ENCODE data around the gene GRN. TPM values are rescaled to one million over a fixed set of nuclear protein-coding genes. Genes with fewer than 3 reads are reported as not detected.

Gene GRN
- 100 to 1,000 TPM in 2 of 3 donors, 10 to 100 TPM in 1; 65.3 to 151 (median 104) TPM for polyA plus RNA-seq

- WGBS, 3 donors: 0% methylated on average over 26 of the region's 26 CpGs
- no peak within 1 kb of the TSS for H3K27ac ChIP-seq (ENCODE audit: low read depth, low read length)
These were observed at the start of gene GRN for GRCh38 chr17:44344939-44345453. TSS of gene GRN (plus strand) at chr17:44345302. CDS start at chr17:44349165, 3,863 bp downstream.

DNA sequence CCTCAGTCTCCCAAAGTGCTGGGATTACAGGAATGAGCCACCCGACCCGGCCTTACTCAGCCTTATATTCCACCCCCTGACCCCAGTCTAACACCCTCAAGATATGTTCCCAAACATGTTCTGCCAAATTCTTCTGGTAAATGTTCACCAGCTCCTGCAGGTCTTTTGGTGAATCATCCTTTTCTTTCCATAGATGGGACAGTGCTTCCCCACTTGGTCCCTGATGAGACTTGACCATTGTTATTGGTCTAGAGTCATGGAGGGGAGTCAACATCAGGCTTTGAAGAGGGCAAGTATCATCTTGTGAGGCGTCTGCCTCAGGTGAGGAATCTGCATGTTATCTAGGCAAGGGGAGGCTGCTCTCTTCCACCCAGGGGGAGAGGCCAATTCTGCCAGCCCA lies 47.1 kb upstream of the GRN start:
- H3K27ac ChIP-seq (ENCODE audit: low read depth, low read length): no peak overlapping the region
- WGBS, 3 donors: 72 to 87% (median 87%) methylated on average over 3 of the region's 3 CpGs

GRCh38 chr17:44304651-44305050 lies 40.5 kb upstream of the GRN start:
- H3K27ac ChIP-seq (ENCODE audit: low read depth, low read length): no peak overlapping the region

GRCh38 chr17:44307387-44308186 lies 37.5 kb upstream of the GRN start:
- no peak overlapping the region for H3K27ac ChIP-seq (ENCODE audit: low read depth, low read length)
- WGBS, 3 donors: 2 to 6% (median 4%) methylated on average over 22 to 26 of the region's 26 CpGs

- no peak within 1 kb of the TSS for H3K27ac ChIP-seq (ENCODE audit: low read depth, low read length)
- 1 to 2% (median 1%) methylated on average over 17 to 39 of the region's 39 CpGs for WGBS, 3 donors
These were observed 36.7 kb upstream of the GRN start, which contains the start of gene RUNDC3A for GRCh38 chr17:44308320-44308818. TSS of gene RUNDC3A (plus strand) at chr17:44308601. CDS start at chr17:44308833, 232 bp downstream.

DNA sequence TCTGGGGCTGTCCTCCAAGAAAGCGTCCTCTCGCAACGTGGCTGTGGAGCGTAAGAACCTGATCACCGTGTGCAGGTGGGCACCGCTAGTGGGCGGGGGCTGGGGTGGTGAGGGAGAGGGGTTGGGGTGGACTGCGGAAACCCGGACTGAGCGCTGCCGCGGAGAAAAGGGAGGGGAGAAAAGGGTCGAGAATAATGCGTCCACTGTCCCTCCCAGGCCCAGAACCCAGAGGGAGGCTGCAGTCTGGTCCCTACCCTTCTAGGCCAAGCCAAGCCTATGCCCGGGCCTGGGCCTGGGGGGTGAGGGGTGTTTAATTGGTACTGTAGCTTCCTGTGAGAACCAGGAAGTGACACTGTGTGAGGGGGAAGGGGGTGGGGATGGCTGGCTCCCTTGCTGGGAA lies 36.2 kb upstream of the GRN start:
- WGBS, 3 donors: 1 to 11% (median 2%) methylated on average over 14 to 15 of the region's 15 CpGs
- no peak overlapping the region for H3K27ac ChIP-seq (ENCODE audit: low read depth, low read length)

GRCh38 chr17:44309472-44309871 lies 35.6 kb upstream of the GRN start:
- WGBS, 3 donors: 71 to 85% (median 73%) methylated on average over 5 of the region's 5 CpGs
- H3K27ac ChIP-seq (ENCODE audit: low read depth, low read length): no peak overlapping the region

GRCh38 chr17:44310188-44310587 lies 34.9 kb upstream of the GRN start:
- no peak overlapping the region for H3K27ac ChIP-seq (ENCODE audit: low read depth, low read length)
- 85 to 92% (median 88%) methylated on average over 2 of the region's 2 CpGs for WGBS, 3 donors

- WGBS, 3 donors: 77 to 83% (median 79%) methylated on average over 10 of the region's 10 CpGs
- H3K27ac ChIP-seq (ENCODE audit: low read depth, low read length): no peak overlapping the region
These were observed 34.3 kb upstream of the GRN start for GRCh38 chr17:44310609-44311376.

DNA sequence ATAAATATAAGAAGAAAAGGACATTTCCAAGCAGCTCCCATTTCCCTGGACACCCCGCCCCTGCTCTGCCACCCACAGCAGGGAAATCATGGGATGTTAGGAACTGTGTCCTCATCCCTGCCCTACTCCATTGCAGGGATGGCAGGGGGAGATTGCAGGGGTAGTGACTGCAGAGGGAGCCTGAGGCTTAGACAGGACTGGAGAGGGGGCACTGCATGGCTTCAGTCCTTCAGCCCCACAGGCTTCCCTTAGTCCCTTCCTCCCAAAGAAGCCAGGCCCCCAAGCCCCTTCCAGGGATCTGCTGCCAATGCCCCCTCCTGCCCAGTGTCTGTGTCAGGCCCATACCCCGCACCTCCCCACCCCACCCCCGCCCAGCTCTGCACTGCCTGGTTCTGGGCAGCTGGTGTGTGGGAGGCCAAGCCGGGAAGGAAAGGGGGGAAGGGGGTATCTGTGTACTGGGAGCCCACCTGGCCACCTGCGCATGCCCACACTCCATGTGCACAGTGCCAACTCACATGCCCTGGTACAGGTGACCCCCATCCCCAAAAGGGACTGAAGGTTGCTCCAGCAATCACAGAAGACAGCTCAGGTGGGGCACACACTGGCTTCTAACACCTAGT lies 33.4 kb upstream of the GRN start:
- H3K27ac ChIP-seq (ENCODE audit: low read depth, low read length): no peak overlapping the region
- 71 to 84% (median 74%) methylated on average over 4 to 5 of the region's 5 CpGs for WGBS, 3 donors

DNA sequence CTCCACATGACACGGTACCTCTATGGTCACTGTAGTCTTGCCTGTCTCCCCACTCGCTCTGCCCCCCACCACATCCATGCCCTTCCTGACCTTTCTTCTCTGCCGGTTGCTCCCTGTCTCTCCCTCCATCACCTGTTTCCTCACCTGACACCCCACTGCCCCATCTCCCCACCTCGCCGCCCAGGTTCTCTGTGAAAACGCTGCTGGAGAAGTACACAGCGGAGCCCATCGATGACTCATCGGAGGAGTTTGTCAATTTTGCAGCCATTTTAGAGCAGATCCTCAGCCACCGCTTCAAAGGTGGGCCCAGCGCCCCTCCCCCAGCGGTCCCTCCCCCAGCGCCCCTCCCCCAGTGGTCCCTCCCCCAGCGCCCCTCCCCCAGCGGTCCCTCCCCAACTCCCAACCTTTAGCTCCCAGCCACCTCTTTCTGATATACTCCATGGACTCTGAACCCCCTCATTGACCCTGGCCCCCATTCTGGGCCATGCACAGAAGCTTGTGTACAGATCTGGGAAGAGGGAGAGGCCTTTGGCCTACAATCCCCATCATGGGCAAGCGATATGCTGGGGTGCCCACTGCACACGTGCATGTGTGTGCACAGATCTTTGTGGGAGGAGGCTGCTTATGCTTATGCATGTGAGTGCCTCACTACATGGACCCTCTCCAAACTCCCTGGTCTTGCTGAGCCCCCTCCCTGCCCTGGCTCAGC lies 32.6 kb upstream of the GRN start:
- 64 to 74% (median 69%) methylated on average over 15 to 17 of the region's 17 CpGs for WGBS, 3 donors

DNA sequence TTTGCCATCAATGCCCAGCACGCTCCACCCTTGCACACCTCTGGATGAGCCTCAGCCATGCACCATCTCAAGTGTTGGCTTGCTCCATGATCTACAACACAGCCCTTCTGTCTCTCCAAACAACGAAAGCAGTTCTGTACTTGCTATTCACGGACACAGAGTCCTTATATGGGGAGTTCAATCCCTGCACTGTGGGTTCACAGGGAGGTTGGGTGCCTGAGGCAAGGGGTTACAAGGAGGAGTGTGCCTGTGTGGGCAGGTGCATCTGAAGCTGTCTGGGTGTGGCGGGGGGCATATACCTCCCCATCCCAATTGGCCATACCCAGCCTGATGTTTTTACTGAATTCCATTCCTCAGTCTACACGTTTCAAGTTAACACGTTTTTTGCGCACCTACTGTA lies 31.1 kb upstream of the GRN start:
- 80 to 86% (median 81%) methylated on average over 7 of the region's 7 CpGs for WGBS, 3 donors
- no peak overlapping the region for H3K27ac ChIP-seq (ENCODE audit: low read depth, low read length)

More for the DNA sequence above, 32.6 kb upstream of the GRN start:
- no peak overlapping the region for H3K27ac ChIP-seq (ENCODE audit: low read depth, low read length)

DNA sequence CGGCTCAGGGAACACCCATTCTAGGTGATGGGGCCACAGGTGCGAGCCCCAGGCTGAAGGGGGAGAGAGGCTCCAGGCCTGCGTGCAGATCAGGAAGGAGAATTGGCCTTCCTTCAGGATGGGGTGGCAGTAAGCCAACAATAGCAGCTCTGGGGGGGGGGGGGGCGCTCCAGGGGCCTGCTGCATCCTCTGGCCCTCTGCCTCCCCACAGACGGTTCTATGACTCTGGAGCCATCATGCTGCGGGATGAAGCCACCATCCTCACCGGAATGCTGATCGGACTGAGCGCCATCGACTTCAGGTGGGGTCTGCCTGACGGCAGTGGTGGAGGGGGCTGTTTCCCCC lies 30.6 kb upstream of the GRN start:
- WGBS, 3 donors: 24 to 38% (median 31%) methylated on average over 10 to 11 of the region's 11 CpGs
- H3K27ac ChIP-seq (ENCODE audit: low read depth, low read length): no peak overlapping the region

DNA sequence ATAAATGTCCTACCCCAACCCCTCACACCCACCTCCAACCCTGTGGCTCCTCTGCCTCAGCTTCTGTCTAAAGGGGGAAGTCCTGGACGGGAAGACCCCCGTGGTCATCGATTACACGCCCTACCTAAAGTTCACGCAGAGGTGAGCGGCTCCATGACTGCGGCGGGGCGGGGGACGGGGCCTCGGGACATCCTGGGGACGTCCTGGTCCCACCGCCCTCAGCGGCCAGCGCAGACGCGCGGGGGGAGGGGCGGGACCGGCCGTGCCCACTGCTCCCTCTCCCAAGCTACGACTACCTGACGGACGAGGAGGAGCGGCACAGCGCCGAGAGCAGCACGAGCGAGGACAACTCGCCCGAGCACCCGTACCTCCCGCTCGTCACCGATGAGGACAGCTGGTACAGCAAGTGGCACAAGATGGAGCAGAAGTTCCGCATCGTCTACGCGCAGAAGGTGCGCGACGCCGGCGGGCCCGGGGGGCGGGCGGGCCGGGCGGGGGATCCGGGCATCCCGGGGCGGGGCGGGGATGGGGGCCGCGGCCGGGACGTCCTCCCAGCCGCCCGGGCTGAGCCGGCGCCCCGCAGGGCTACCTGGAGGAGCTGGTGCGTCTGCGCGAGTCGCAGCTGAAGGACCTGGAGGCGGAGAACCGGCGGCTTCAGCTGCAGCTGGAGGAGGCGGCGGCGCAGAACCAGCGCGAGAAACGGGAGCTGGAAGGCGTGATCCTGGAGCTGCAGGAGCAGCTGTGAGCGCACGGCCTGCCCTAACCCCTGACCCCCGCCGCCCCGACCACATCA lies 30.0 kb upstream of the GRN start:
- 0 to 1% (median 1%) methylated on average over 62 to 81 of the region's 81 CpGs for WGBS, 3 donors
- no peak overlapping the region for H3K27ac ChIP-seq (ENCODE audit: low read depth, low read length)

GRCh38 chr17:44315760-44316731 lies 29.1 kb upstream of the GRN start:
- WGBS, 3 donors: 8 to 10% (median 9%) methylated on average over 35 to 38 of the region's 38 CpGs

GRCh38 chr17:44317545-44317944 lies 27.6 kb upstream of the GRN start:
- 86 to 93% (median 90%) methylated on average over 6 of the region's 6 CpGs for WGBS, 3 donors
- no peak overlapping the region for H3K27ac ChIP-seq (ENCODE audit: low read depth, low read length)

More at GRCh38 chr17:44315760-44316731, 29.1 kb upstream of the GRN start:
- no peak overlapping the region for H3K27ac ChIP-seq (ENCODE audit: low read depth, low read length)

Measured in adipose tissue (tissue), 3 donors.